ENCODE measurements around the gene USP25. TPM values are rescaled to one million over a fixed set of nuclear protein-coding genes. Genes with fewer than 3 reads are reported as not detected.

Gene USP25
- total and polyA plus RNA-seq, 12 donors, result 13.5 to 57.7 (median 45.9) TPM

DNA sequence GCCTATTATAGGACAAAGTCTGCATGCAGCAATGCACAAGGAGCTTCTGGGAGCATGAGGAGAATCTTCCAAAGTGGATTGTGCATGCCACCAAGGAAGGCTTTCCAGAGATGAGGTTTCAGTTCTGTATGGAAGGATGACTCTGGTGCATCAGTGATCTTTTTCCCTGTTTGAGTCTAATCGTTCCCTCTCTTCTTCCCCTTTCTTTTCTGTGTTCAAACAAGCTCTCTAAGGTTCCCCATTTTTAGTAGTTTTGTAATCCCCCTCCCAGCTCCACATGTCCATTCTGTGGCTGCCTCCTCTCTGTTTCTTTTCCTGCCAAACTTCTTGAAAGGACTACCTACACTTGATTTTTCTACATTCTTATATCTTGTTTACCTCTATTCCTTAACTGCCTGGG, 43.3 kb upstream of the USP25 start:
- TF ChIP-seq, protein P1, sequence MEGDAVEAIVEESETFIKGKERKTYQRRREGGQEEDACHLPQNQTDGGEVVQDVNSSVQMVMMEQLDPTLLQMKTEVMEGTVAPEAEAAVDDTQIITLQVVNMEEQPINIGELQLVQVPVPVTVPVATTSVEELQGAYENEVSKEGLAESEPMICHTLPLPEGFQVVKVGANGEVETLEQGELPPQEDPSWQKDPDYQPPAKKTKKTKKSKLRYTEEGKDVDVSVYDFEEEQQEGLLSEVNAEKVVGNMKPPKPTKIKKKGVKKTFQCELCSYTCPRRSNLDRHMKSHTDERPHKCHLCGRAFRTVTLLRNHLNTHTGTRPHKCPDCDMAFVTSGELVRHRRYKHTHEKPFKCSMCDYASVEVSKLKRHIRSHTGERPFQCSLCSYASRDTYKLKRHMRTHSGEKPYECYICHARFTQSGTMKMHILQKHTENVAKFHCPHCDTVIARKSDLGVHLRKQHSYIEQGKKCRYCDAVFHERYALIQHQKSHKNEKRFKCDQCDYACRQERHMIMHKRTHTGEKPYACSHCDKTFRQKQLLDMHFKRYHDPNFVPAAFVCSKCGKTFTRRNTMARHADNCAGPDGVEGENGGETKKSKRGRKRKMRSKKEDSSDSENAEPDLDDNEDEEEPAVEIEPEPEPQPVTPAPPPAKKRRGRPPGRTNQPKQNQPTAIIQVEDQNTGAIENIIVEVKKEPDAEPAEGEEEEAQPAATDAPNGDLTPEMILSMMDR (IDR thresholded peaks at IDR 0.05), result no peak
- DNase-seq, result no peak
- Histone ChIP-seq H3K27me3 (no peaks in the 10 kb centered on the region), H3K9me3 (no peaks in the 10 kb centered on the region), H3K4me1 (peaks cover 0 to 60% (median 0%) of the 10 kb centered on the region in 9 donors), H3K27ac (peak overlapping the region in 1 of 10 donors; percentile 44), H3K4me3 (no peak overlapping the region), H3K36me3 (no peaks in the 10 kb centered on the region)
- WGBS, 2 donors, result 71 to 88% methylated on average over 1 of the region's 1 CpG
- ATAC-seq, result peak in 2 of 8 donors; percentile 24 to 55
- intact Hi-C loops (cut with DNase I), result no loop called here

DNA sequence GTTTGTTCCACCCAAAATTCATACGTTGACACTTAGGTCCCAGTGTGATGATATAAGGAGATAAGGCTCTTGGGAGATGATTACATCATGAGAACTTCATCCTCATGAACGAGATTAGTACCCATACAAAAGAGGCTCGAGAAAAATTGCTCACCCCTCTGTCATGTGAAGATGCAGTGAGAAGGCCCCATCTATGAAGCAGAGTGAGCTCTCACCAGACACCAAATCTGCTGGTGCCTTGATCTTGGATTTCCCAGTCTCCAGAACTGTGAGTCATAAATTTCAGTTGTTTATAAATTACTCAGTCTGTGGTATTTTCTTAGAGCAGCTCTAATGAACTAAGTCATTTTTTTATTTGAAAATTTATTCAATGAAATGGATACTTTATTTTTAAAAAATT, 42.6 kb upstream of the USP25 start:
- ATAC-seq (no peak), DNase-seq (no peak)
- no peak overlapping the region for H3K4me3 ChIP-seq
- TF ChIP-seq, protein P1 (IDR thresholded peaks at IDR 0.05), result no peak
- H3K27me3 ChIP-seq, result no peaks in the 10 kb centered on the region
- intact Hi-C loops (cut with DNase I), result no loop called here
- peak overlapping the region in 1 of 10 donors; percentile 44 for H3K27ac ChIP-seq
- H3K9me3 ChIP-seq, result no peaks in the 10 kb centered on the region
- H3K4me1 ChIP-seq, result peaks cover 0 to 53% (median 0%) of the 10 kb centered on the region in 9 donors
- WGBS, 2 donors, result 51 to 65% methylated on average over 3 of the region's 3 CpGs
- H3K36me3 ChIP-seq, result no peaks in the 10 kb centered on the region

DNA sequence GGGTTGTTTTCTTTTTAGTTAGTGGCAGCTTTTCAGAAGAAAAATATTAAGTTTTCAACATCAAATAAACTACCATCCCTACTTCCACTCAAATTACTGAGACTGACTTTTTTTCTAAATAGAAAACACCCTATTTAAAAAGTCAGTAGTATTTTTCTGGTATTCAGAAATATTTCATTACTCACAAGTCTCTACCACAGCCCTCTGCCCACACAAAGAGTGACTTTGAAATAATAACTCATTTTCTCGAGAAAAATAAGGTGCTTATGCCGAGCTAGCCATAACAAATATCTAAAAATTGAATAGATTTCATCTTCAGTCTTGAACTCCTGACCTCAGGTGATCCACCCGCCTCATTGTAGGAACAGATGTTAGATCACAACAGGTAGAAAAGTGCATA, 41.8 kb upstream of the USP25 start:
- DNase-seq (no peak), ATAC-seq (no peak)
- TF ChIP-seq, protein P1 (IDR thresholded peaks at IDR 0.05), result no peak
- Histone ChIP-seq H3K27me3 (no peaks in the 10 kb centered on the region), H3K36me3 (no peaks in the 10 kb centered on the region), H3K9me3 (no peaks in the 10 kb centered on the region), H3K4me3 (no peak overlapping the region), H3K27ac (no peak overlapping the region), H3K4me1 (peaks cover 0 to 46% (median 0%) of the 10 kb centered on the region in 9 donors)
- WGBS, 2 donors, result 81 to 87% methylated on average over 3 of the region's 3 CpGs
- intact Hi-C loops (cut with DNase I), result no loop called here

DNA sequence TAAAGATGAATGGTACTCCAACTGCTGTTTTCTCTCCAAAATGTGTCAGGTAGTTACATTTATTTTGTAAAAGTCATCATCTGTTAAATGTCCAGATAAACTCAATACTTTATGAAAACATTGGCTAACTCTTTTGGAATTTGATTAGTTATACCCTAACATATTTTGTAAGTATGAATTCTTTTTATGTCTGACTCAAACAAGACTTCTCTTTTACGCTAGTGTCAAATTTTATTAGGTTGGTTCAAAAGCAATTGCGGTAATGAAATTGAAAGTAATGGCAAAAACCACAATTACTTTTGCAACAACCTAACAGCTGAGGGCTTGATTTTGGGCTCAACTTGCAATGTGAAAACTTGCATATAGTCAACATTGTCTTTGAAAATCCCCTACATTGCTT, 41.0 kb upstream of the USP25 start:
- peaks cover 0 to 39% (median 0%) of the 10 kb centered on the region in 9 donors for H3K4me1 ChIP-seq
- no peaks in the 10 kb centered on the region for H3K9me3 ChIP-seq
- intact Hi-C loops (cut with DNase I), result no loop called here
- TF ChIP-seq, protein P1 (IDR thresholded peaks at IDR 0.05), result no peak
- ATAC-seq (no peak), DNase-seq (no peak)
- no peaks in the 10 kb centered on the region for H3K27me3 ChIP-seq
- no peak overlapping the region for H3K4me3 ChIP-seq
- H3K36me3 ChIP-seq, result no peaks in the 10 kb centered on the region
- no peak overlapping the region for H3K27ac ChIP-seq
- 81 to 87% methylated on average over 2 of the region's 2 CpGs for WGBS, 2 donors

Measured in heart right ventricle (tissue), 16 donors.